Measurements from ENCODE around the gene COL11A2.

Gene COL11A2

GRCh38 chr6:33203443-33204164 lies 11.3 kb upstream of the COL11A2 start:
- H3K4me3 ChIP-seq (replicated peaks; ENCODE audit: low read depth, low read length): no peak overlapping the region
- no peak for DNase-seq (ENCODE audit: extremely low read depth, low read depth)

GRCh38 chr6:33202799-33203198 lies 10.5 kb upstream of the COL11A2 start:
- no peak for DNase-seq (ENCODE audit: extremely low read depth, low read depth)
- TF ChIP-seq CTCF (IDR thresholded peaks at IDR 0.05; ENCODE audit: low read depth, low read length, missing control alignments): no peak
- peak overlapping the region; percentile 85 for H3K4me3 ChIP-seq (replicated peaks; ENCODE audit: low read depth, low read length)

More at GRCh38 chr6:33203443-33204164, 11.3 kb upstream of the COL11A2 start:
- TF ChIP-seq CTCF (IDR thresholded peaks at IDR 0.05; ENCODE audit: low read depth, low read length, missing control alignments): no peak

- DNase-seq (ENCODE audit: extremely low read depth, low read depth): no peak
These were observed 9.7 kb upstream of the COL11A2 start for GRCh38 chr6:33201935-33202334.

GRCh38 chr6:33201147-33201545 lies 8.9 kb upstream of the COL11A2 start:
- no peak for TF ChIP-seq CTCF (IDR thresholded peaks at IDR 0.05; ENCODE audit: low read depth, low read length, missing control alignments)
- peak overlapping the region; percentile 85 for H3K4me3 ChIP-seq (replicated peaks; ENCODE audit: low read depth, low read length)
- no peak for DNase-seq (ENCODE audit: extremely low read depth, low read depth)

More at GRCh38 chr6:33201935-33202334, 9.7 kb upstream of the COL11A2 start:
- no peak for TF ChIP-seq CTCF (IDR thresholded peaks at IDR 0.05; ENCODE audit: low read depth, low read length, missing control alignments)
- H3K4me3 ChIP-seq (replicated peaks; ENCODE audit: low read depth, low read length): peak overlapping the region; percentile 85

GRCh38 chr6:33200219-33201146 lies 8.2 kb upstream of the COL11A2 start, which contains the start of the genes RXRB and SLC39A7:
TSS of gene RXRB (minus strand) at chr6:33200665. CDS start at chr6:33200476, 189 bp downstream.
TSS of gene SLC39A7 (plus strand) at chr6:33200867. CDS start at chr6:33201246, 379 bp downstream.
- no peak for TF ChIP-seq CTCF (IDR thresholded peaks at IDR 0.05; ENCODE audit: low read depth, low read length, missing control alignments)
- peak within 1 kb of the TSS; percentile 85 for H3K4me3 ChIP-seq (replicated peaks; ENCODE audit: low read depth, low read length)
- DNase-seq (ENCODE audit: extremely low read depth, low read depth): peak; percentile 97

- peak overlapping the region; percentile 85 for H3K4me3 ChIP-seq (replicated peaks; ENCODE audit: low read depth, low read length)
- TF ChIP-seq CTCF (IDR thresholded peaks at IDR 0.05; ENCODE audit: low read depth, low read length, missing control alignments): no peak
- no peak for DNase-seq (ENCODE audit: extremely low read depth, low read depth)
These were observed 7.5 kb upstream of the COL11A2 start for GRCh38 chr6:33199687-33200218.

All from HFF-Myc (cell line).